ENCODE data around the gene EIF4ENIF1.
A peak's percentile ranks its signal among the peaks of the same experiment; 100 is the strongest.
"Not testable (repeated sequence)": the region's sequence is repeated elsewhere in the genome, so short reads cannot be mapped to it uniquely, and the experiment has no call there.

The EIF4ENIF1 gene

GRCh38 chr22:31493355-31493754 lies 3.7 kb upstream of the EIF4ENIF1 start:
- not testable (repeated sequence) for DNase-seq

DNA sequence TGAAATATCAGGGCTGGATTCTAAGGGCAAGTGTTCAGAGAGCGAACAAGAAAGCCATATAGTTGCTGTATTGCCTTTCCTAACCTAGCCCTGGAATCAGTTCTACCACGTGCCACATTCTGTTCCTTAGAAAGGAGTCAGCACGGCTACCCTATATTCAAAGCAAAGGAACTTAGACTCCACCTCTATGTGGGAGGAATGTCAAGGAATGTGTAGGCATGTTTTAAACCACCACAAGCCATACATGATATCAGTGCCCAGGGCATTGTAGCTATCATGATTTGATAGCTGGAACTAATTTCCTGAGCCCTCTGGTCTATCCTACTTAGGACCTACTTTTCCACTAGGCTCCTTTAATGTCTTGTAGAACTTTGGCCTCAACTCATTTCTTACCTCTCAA lies 2.5 kb upstream of the EIF4ENIF1 start:
- DNase-seq: no peak

GRCh38 chr22:31491218-31491962 lies 1.7 kb upstream of the EIF4ENIF1 start:
- no peak for DNase-seq

GRCh38 chr22:31490496-31490925 lies 869 bp upstream of the EIF4ENIF1 start:
- peak; percentile 46 for DNase-seq

GRCh38 chr22:31488988-31489617 lies 539 bp downstream of the EIF4ENIF1 start:
- DNase-seq: no peak

- no peak for DNase-seq
These were observed 1.2 kb downstream of the EIF4ENIF1 start for GRCh38 chr22:31488346-31488883.

DNA sequence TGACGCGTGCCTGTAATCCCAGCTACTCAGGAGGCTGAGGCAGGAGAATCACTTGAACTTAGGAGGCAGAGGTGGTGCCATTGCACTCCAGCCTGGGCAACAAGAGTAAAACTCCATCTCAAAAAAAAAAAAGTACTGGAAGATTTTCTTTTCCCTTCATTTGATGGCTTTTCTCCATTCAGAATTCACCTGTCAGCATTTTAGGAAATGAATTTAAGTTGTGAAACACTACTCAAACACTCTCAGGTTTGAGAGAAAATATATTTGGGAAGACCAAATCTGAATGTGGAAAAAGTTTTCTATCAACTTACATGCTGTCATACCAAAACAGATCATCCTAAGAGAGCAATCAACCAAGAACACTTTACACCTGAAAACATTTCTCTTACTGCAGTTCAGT lies 2.7 kb downstream of the EIF4ENIF1 start:
- no peak for DNase-seq

DNA sequence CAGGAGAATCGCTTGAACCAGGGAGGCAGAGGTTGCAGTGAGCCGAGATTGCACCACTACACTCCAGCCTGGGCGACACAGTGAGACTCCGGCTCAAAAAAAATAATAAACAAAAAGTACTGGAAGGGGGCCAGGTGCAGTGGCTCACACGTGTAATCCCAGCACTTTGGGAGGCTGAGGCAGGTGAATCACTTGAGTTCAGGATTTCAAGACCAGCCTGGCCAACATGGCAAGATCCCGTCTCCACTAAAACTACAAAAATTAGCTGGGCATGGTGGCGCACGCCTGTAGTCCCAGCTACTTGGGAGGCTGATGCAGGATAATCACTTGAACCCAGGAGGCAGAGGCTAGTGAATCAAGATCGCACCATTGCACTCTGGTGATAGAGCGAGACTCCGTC lies 3.3 kb downstream of the EIF4ENIF1 start:
- not testable (repeated sequence) for DNase-seq

DNA sequence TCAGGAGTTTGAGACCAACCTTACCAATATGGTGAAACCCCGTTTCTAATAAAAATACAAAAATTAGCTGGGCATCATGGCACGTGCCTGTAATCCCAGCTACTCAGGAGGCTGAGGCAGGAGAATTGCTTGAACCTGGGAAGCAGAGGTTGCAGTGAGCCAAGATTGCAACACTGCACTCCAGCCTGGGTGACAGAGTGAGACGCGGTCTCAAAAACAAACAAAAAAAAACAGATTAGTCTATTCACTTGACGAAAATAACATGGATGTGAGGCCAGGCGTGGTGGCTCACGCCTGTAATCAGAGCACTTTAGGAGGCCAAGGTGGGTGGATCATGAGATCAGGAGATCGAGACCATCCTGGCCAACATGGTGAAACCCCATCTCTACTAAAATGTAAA lies 7.2 kb downstream of the EIF4ENIF1 start:
- not testable (repeated sequence) for DNase-seq

GRCh38 chr22:31481129-31481528 lies 8.5 kb downstream of the EIF4ENIF1 start:
- no peak for DNase-seq

GRCh38 chr22:31477329-31477728 lies 12.3 kb downstream of the EIF4ENIF1 start:
- DNase-seq: no peak

- no peak for DNase-seq
These were observed 13.8 kb downstream of the EIF4ENIF1 start for GRCh38 chr22:31475800-31476199.

DNA sequence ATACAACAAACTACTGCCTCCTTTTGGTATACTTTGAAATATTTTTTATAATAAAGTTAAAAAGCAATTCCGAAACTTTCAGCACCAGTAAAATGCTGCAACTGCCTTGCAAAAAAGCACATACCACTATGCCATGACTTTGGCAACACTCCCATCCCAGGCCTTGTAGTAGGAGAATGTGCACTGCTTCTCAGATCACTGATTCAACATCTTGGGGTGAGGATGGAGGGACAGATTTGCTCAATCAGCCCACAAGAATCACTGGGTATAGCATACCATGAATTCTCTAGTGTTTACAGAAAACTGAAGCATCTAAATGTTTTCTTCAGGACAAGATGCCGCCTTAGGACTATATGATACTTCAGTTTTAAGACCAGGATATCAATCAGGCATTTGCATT lies 14.9 kb downstream of the EIF4ENIF1 start:
- no peak for DNase-seq

- DNase-seq: no peak
These were observed 24.3 kb downstream of the EIF4ENIF1 start for GRCh38 chr22:31465307-31465706.

DNA sequence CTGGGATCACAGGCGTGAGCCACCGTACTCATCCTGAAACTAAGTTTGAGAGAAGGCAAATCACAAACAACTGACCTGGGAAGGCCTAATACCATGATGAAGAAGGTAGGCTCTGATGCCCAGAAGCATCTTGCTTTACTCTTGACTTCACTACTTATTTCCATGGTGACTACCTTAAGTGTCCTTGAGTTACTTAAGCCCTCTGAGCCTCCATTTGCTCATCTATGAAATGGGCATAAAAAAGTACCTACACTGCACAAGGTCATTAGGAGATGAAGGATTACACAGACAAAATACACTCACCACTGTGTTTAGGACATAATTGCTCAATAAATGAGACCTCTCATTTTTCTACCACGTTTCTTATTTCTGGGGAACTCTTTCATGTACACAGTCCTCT lies 27.9 kb downstream of the EIF4ENIF1 start:
- DNase-seq: no peak

- DNase-seq: no peak
These were observed 37.7 kb downstream of the EIF4ENIF1 start for GRCh38 chr22:31451709-31452571.

- DNase-seq: no peak
These were observed 40.1 kb downstream of the EIF4ENIF1 start for GRCh38 chr22:31449506-31449905.

DNA sequence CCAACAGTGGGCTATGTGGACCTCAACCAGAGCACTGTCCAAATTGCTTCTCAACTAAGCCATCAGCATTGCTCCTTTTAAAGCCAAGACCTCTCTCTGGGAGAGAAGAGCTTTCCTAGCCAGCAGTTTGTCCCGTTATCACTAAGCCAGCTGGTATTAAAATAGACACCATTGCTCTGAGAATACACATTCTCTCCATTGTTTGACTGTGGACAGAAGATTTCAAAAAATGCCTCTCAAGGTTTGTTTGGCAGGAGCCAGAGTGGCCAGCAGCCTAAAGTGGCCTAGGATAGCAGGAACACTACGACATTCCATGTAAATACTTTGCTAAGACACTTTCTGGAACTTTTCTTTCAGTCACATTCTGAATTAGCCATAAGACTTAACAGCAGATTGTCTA lies 41.3 kb downstream of the EIF4ENIF1 start:
- no peak for DNase-seq

- DNase-seq: no peak
These were observed 42.3 kb downstream of the EIF4ENIF1 start for GRCh38 chr22:31447337-31447736.

DNA sequence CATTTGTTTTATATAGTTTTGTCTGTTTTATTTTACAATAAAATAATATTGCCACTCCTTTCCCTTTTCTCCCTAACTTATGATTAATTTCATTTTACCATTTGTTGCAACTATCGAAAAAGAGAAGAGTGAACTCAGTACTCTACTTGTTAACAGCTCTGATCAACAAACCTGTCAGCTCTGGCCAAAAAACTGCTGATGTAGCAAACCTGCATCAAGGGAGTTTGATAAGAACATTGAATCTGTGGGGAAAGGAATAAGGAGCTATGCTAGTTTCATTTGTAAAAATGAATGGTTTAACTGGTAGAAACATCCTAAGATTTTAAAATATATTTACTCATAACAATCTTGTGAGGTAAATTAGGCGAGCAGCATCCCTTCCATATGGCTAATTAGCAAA lies 42.9 kb downstream of the EIF4ENIF1 start:
- DNase-seq: no peak

DNA sequence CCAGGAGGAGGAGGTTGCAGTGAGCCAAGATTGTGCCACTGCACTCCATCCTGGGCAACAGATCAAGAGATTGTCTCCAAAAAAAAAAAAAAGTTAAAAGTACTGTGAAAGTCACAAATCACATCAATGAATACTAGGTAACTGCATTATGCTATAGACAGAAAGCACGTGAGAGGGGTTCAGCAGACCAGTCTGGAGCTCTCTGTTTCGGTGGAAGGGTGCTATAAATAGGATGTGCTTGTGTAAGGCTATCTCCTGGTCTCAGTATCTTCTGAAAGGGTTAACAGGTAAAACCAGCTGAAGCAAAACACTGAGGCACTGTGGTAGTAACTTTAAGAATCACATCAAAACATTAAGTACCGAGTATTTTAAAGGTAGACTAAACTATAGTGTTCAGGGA lies 43.4 kb downstream of the EIF4ENIF1 start:
- no peak for DNase-seq

GRCh38 chr22:31445642-31446041 lies 44.0 kb downstream of the EIF4ENIF1 start:
- DNase-seq: no peak

DNA sequence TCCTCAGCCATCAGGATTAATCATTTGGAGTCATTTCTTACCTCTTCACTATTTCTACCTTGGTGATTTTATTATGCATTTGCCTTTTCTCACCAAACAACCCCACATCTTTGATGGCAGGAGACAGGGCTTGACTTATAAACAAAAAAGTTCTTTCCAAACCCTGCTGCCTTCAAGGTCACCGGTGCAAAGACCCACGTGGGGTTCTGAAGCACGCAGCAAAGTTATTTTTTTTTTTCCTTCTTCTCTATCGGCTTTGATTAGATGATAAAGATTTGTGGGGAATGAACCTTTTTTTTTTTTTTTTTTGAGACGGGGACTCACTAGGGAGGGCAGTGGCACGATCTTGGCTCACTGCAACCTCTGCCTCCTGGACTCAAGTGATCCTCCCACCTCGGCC lies 46.1 kb downstream of the EIF4ENIF1 start:
- DNase-seq: no peak
